ENCODE results near the gene IFNLR1. TPM values are rescaled to one million over a fixed set of nuclear protein-coding genes. Genes with fewer than 3 reads are reported as not detected.

The IFNLR1 gene
- total and polyA plus RNA-seq, 12 donors: 0.51 to 3.7 (median 2.4) TPM

DNA sequence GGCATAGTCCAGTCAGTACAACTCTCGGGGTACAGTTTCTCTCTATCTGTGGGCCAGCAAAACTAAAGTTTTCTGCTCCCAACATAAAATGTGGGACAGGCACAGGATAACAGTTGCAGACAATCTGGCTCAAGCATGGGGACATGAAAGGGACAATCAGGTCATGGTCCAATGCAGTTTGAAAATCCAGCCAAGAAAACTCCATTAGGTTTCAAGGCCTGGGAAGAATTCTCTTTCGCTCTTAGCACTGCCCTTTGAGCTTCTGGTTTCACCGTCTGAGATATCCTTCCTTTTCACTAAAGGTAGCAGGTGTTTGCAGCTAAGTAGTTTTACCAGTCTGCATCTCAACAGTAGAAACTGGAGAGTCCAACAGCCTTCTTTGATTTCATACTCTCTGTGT lies 23.1 kb downstream of the IFNLR1 start:
- DNase-seq (no peak), ATAC-seq (no peak)
- TF ChIP-seq, protein P1, sequence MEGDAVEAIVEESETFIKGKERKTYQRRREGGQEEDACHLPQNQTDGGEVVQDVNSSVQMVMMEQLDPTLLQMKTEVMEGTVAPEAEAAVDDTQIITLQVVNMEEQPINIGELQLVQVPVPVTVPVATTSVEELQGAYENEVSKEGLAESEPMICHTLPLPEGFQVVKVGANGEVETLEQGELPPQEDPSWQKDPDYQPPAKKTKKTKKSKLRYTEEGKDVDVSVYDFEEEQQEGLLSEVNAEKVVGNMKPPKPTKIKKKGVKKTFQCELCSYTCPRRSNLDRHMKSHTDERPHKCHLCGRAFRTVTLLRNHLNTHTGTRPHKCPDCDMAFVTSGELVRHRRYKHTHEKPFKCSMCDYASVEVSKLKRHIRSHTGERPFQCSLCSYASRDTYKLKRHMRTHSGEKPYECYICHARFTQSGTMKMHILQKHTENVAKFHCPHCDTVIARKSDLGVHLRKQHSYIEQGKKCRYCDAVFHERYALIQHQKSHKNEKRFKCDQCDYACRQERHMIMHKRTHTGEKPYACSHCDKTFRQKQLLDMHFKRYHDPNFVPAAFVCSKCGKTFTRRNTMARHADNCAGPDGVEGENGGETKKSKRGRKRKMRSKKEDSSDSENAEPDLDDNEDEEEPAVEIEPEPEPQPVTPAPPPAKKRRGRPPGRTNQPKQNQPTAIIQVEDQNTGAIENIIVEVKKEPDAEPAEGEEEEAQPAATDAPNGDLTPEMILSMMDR (IDR thresholded peaks at IDR 0.05): no peak
- no peaks in the 10 kb centered on the region for H3K27me3 ChIP-seq
- H3K36me3 ChIP-seq: no peaks in the 10 kb centered on the region
- intact Hi-C loops (cut with DNase I): no loop called here
- no peak overlapping the region for H3K27ac ChIP-seq
- WGBS, 2 donors: 88 to 90% methylated on average over 3 of the region's 3 CpGs
- no peak overlapping the region for H3K4me3 ChIP-seq
- H3K9me3 ChIP-seq: no peaks in the 10 kb centered on the region
- no peaks in the 10 kb centered on the region for H3K4me1 ChIP-seq

DNA sequence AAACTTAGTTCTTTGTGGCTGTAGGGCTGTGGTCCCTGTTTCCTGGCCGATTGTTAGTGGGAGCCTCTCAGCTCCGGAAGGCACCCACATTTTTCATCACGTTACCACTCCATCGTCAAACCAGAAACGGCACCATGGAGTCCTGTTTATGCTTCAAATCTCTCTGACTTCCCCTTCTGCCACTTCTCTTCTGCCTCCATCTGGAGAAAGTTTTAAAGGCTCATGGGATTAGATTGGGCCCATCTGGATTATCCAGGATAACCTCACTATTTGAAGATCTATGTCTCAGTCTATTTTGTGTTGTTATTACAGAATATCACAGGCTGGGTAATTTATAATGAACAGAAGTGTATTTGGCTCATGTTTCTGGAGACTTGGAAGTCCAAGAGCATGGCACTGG lies 24.9 kb downstream of the IFNLR1 start:
- DNase-seq (no peak), ATAC-seq (no peak)
- Histone ChIP-seq H3K27ac (no peak overlapping the region), H3K4me1 (peaks cover 0 to 4% (median 0%) of the 10 kb centered on the region in 9 donors), H3K27me3 (no peaks in the 10 kb centered on the region), H3K36me3 (no peaks in the 10 kb centered on the region), H3K4me3 (no peak overlapping the region), H3K9me3 (no peaks in the 10 kb centered on the region)
- 69 to 75% methylated on average over 5 of the region's 5 CpGs for WGBS, 2 donors
- intact Hi-C loops (cut with DNase I): no loop called here
- TF ChIP-seq, protein P1 (IDR thresholded peaks at IDR 0.05): no peak

DNA sequence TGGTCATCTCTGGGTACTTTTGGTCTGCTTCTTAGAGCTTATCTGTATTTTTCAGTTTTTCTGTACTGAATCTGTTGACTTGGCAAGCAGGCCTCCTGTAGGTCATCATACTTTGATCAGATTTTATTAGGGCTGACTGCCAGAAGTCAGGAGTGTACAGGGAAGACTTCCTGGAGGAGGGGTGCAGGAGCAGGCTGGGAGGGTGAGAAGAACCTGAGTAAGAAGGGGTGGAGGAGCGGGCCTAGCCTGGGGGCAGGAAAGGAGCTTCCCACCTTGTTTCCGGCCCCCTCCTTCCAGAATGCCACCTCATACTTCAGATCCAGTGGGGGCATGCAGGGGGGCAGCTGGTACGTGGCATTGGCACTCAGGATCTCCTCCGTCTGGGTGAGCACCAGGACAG lies 25.8 kb downstream of the IFNLR1 start:
- no peaks in the 10 kb centered on the region for H3K9me3 ChIP-seq
- H3K4me3 ChIP-seq: no peak overlapping the region
- DNase-seq (no peak), ATAC-seq (no peak)
- H3K27me3 ChIP-seq: no peaks in the 10 kb centered on the region
- H3K4me1 ChIP-seq: peaks cover 0 to 4% (median 0%) of the 10 kb centered on the region in 9 donors
- TF ChIP-seq, protein P1 (IDR thresholded peaks at IDR 0.05): no peak
- WGBS, 2 donors: 75 to 82% methylated on average over 4 of the region's 4 CpGs
- intact Hi-C loops (cut with DNase I): no loop called here
- H3K27ac ChIP-seq: no peak overlapping the region
- no peaks in the 10 kb centered on the region for H3K36me3 ChIP-seq

DNA sequence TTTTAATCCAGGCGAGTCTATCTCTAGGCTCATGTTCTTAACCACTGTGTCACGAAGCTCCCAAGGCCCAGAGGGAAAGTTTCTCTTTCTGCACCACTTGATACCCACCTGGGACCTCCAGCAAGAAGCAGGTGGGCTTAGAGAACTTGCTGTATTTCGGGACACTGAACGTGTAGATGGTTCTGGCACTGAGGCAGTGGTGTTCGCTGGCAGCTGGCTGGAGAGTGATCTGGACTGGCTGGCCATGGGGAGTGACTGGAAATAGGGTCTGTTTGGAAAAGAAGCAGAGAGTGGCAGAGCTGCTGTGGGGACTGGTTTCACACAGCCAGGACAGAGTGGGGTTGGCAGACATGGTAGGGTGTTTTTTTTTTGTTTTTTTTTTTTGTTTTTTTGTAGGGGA lies 27.7 kb downstream of the IFNLR1 start:
- Histone ChIP-seq H3K27me3 (no peaks in the 10 kb centered on the region), H3K36me3 (no peaks in the 10 kb centered on the region), H3K4me1 (peaks cover 0 to 4% (median 0%) of the 10 kb centered on the region in 9 donors), H3K9me3 (no peaks in the 10 kb centered on the region), H3K4me3 (no peak overlapping the region), H3K27ac (no peak overlapping the region)
- DNase-seq: no peak
- TF ChIP-seq, protein P1 (IDR thresholded peaks at IDR 0.05): no peak
- WGBS, 2 donors: 80 to 84% methylated on average over 5 of the region's 5 CpGs
- intact Hi-C loops (cut with DNase I): no loop called here
- ATAC-seq: no peak
